ENCODE results near the gene CBX4.

Gene CBX4

GRCh38 chr17:79839356-79840268, at the start of gene CBX4:
Gene CBX4, minus strand, starts transcription at chr17:79839440. Its CDS starts 189 bp downstream, at chr17:79839251.
- no peak for DNase-seq (ENCODE audit: low read depth)

- DNase-seq (ENCODE audit: low read depth) = no peak
Measured at GRCh38 chr17:79888009-79888540, 48.8 kb upstream of the CBX4 start.

DNA sequence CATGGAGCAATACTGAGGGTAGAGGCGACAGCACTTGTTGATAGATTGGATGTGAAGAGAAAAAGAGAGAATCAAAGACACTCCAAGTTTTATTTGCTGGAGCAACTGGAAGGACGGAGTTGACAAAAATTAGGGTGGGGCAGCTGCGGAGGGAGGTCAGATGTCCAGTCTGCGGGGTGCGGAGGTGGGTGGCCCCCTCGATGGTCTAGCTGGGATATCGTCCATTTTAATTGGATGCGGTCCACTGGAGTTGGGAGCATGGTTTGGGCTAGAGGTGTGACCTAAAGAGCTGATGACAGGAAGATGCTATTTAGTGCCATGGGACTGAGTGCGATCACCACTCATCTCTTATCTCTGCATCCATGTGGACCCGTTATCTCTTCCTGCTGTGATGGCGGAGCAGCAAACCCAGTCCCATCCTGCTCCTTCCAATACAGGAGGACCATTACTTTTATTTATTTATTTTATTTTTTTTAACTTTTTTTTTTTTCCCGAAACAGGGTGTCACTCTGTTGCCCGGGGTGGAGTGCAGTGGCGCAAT, 48.3 kb upstream of the CBX4 start:
- DNase-seq (ENCODE audit: low read depth) = no peak

DNA sequence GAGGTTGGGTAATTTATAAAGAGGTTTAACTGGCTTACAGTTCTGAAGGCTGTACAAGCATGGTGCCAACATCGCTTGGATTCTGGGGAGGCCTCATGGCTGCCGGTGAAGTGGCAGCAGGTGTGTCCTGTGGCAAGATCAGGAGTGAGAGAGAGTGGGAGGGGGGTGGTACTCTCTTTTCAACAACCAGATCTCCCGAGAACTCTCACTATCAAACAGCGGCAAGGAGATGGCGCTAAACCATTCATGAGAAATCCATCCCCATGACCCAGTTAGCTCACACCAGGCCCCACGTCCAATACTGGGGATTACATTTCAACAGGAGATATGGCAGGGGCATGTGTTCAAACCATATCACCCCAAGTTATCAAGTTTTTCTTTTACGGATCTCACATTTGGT, 44.0 kb upstream of the CBX4 start:
- DNase-seq (ENCODE audit: low read depth) = no peak

DNA sequence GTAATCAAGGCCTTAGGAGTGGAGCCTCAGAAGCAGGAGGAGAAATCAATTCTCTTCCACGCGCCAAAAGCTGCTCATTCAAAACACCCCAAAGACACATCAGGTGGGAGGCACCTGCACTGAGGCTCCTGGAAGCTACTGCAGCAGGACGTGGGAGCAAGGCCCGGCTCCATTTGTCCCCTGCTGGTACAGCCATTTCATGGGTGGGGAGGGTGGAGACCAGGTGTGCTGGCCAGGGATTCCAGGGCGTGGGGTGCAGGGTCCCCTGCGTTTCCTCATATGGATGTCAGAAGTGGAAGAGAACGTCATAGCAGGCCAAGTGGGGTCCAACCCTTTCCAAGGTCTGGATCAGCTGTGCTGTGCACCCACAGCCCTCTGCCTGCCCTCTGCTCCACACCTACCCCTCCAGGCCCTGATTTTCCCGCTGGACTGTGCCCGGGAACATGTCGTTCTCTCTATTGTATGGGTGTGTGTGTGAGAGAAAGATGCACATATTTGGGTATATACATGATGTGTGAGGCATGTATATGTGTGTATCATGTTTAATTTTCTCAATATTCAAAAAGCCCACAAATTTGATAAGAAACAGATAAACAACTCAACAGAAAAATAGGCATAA, 39.2 kb upstream of the CBX4 start:
- DNase-seq (ENCODE audit: low read depth) = no peak

GRCh38 chr17:79877041-79877440, 37.8 kb upstream of the CBX4 start:
- DNase-seq (ENCODE audit: low read depth) = no peak

DNA sequence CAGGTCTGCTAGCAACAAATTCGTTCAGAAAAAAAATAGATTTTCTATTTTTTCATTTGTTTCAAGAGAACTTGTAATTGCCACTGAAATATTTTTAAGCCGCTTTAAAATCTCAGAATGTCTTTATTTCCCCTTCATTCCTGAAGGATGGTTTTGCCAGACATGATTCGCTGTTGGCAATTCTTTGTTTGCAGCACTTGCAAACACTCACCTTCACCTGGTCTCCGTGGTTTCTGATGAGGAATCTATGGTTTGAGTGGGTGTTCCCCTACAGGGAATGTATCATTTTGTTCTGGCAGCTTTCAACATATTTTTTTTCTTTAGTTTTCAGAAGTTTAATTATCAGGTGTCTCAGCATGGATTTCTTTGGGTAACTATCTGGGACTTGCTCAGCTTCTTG, 36.3 kb upstream of the CBX4 start:
- DNase-seq (ENCODE audit: low read depth) = no peak

DNA sequence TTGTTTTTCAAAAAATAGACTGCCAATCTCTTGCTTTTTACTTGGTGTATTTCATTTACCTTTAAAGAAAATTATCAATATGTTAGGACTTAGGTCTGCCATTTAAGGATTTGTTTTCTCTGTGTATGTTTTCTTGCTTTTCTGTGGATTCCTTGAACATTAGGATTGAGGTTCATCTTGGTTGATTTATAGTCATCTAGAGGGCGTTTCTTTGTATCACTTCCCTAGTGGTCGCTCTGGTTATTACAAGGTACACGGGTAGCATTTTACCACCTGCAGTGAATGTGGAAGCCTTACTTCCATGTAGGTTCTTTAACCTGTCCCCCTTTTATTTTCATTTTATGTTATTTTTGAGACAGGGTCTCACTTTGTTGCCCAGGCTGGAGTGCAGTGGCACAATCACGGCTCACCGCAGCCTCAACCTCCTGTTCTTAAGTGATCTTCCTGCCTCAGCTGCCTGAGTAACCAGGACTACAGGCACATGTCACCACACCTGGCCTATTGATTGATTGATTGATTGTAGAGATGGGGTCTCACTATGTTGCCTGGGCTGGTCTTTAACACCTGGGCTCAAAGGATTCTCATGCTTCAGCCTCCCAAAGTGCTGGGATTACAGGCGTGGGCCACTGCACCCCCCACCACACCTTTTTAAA, 35.2 kb upstream of the CBX4 start:
- DNase-seq (ENCODE audit: low read depth) = no peak

DNA sequence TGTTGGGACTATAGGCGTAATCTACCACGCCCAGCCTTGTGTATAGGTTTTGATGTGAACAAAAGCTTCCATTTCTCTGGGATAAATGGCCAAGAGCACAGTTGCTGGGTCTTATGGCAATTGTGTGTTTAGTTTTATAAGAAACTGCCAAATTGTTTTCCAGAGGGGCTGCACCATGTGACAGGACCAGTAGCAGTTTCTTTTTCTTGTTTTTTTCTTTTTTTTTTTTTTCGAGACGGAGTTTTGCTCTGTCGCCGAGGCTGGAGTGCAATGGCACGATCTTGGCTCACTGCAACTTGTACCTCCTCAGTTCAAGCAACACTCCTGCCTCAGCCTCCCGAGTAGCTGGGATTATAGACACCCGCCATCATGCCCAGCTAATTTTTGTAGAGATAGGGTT, 34.3 kb upstream of the CBX4 start:
- no peak for DNase-seq (ENCODE audit: low read depth)

- no peak for DNase-seq (ENCODE audit: low read depth)
Measured at GRCh38 chr17:79872762-79873161, 33.5 kb upstream of the CBX4 start.

DNA sequence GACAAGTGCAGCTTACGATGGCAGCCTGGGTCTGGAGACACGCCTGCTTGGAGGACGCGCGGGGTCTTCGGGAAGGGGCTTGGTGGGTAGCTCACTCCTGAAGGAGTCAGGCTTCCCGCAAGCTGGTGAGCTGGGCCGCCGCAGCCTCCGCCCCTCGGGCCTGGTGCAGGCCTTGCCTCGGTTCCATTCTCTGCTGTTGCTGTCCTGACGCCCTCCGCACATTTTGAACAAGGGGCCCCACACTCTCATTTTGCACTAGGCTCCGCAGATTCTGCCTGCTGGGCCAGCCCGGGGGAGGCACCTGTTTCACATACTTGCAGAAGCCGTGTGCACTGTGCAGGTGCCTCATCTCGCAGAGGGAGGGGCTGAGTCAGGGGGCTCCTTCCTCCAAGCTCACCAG, 31.9 kb upstream of the CBX4 start:
- no peak for DNase-seq (ENCODE audit: low read depth)

DNA sequence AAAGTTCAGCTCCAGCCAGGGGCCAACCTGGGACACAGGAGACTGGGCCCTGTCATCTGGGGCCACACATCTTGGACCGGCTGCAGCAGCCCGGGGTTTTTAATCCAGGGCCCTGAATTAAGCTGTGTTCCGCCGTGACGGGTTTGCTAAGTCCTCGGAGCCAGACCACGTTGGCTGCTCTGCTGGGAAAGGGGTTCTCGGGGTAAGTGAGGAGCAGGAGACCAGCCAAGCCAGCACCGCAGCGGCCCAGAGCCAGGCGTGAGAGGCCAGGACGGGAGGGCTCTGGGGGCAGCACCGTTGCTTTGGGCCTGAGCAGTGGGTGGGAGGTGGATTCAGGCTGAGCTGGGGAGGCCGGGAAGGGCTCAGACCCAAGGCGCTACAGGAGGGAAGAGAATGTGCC, 31.3 kb upstream of the CBX4 start:
- DNase-seq (ENCODE audit: low read depth) = no peak

GRCh38 chr17:79866791-79867518, 27.7 kb upstream of the CBX4 start:
- DNase-seq (ENCODE audit: low read depth) = no peak

DNA sequence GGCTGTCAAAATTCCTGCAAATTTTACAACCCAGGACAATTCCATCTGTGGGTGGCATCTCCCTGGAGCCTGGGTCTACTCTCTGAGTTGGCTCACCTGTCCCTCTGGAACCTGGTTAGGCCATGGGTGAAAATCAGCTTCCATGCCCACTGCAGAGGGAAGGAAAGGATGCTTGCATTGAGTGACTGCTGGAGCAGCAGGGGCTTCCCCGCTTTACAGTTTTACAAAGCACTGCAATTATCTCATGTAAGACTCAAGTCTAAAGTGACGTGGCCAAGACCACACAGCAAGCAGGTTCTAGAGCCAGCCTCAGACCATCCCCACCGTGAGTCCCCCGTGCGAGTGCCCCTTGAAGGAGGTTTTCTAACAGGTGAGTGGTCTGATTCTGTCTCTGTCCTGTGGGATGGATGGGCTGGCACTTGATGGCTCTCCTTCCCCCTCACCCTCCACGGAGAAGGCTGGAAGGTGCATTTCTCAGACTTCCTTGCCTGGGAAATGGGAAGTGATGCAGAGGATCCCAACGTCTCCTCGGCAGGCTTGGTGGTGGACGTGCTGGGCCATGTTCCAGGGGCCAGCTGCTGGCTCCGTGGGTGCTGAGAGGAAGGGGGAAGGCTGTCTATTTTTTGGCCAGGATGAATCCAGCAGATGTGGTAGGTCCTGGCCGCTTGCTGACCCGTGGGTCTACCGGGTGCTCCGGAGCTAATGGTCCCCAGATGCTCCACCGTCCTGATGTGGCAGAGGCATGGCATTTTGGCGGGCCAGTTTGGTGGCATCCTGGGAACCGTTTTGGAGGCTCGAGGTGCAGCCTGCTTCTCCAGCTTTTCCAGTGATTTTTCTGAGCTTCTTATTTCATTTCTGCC, 26.3 kb upstream of the CBX4 start:
- DNase-seq (ENCODE audit: low read depth) = no peak

- no peak for DNase-seq (ENCODE audit: low read depth)
Measured at GRCh38 chr17:79864617-79865250, 25.5 kb upstream of the CBX4 start.

DNA sequence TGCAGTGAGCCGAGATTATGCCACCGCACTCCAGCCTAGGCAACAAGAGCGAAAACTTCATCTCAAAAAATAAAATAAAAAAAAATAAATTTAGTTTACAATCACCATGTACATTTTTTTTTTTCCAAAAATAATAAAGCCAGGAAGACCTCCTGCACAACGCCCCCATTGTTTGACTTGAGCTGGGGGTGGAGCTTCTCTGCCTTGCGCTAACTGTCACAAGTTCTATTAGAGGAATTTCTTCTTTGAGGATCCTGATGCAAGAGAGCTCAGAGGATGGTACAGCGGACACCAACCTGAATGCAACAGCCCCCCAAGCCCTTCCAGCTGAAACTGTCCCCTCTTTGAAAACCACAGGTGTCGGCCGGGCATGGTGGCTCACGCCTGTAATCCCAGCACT, 24.9 kb upstream of the CBX4 start:
- no peak for DNase-seq (ENCODE audit: low read depth)

DNA sequence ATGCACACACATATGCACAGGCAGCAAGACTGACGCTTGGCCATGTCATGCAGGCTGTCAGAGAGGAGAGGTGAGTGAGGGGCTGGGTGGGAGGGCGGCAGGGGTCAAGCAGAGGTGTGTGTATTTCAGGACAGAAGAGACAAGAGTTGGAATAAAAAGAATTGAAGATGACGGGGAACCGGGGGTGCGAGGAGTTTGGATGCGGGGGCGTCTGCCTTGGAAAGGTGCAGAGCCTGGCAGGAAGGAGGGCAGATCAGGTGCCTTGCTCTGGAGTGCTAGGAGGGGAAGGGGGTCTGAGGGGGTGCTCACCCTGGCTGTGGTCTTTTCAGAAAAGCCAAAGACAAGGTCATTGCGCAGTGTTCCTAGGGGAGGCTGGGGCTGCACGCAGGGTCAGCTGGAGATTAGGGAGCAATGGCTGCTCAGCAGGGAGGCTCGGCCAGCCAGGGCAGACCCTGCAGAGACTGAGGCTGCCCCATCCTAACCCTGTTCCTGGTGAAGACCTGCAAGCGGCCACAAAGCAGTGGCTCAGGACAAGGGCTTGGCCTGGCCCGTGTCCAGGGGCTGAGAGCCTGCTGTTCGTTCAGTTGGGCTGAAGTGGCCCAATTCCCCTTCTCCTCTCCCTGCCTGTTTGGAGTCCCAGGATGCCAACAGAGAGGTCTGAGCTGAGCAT, 23.7 kb upstream of the CBX4 start:
- no peak for DNase-seq (ENCODE audit: low read depth)

DNA sequence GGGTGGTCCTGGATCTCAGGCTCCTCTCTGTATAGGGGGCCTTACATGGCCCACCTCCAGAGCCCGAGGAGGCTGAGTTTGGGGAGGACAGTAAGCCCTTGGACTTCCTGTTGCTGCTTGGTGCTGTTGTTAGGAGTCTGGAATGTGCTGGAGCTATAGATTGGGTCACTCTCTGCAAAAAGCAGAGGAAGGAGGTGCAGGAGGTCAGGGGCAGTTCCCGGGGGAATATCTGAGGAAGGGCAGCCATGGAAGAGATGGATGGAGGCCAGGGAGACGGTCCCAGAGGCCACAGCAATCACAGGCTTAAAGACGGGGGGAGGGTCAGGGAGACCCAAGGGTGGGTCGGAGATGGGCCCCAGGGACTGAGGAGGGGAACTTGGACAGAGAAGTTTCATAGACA, 23.0 kb upstream of the CBX4 start:
- DNase-seq (ENCODE audit: low read depth) = no peak

- no peak for DNase-seq (ENCODE audit: low read depth)
Measured at GRCh38 chr17:79861413-79862216, 22.4 kb upstream of the CBX4 start.

Data from HS-27A (cell line).